CD1c-positive myeloid dendritic cell (primary cell): ENCODE data around the gene MAP4K2.
"Not testable (repeated sequence)": the region's sequence is repeated elsewhere in the genome, so short reads cannot be mapped to it uniquely, and the experiment has no call there.

Experiments used
- DNase-seq: peaks from one replicate; pipeline ENCODE4 v3.0.0-alpha.2; 2016; ENCODE audit errors: extremely low spot score

Gene MAP4K2

DNA sequence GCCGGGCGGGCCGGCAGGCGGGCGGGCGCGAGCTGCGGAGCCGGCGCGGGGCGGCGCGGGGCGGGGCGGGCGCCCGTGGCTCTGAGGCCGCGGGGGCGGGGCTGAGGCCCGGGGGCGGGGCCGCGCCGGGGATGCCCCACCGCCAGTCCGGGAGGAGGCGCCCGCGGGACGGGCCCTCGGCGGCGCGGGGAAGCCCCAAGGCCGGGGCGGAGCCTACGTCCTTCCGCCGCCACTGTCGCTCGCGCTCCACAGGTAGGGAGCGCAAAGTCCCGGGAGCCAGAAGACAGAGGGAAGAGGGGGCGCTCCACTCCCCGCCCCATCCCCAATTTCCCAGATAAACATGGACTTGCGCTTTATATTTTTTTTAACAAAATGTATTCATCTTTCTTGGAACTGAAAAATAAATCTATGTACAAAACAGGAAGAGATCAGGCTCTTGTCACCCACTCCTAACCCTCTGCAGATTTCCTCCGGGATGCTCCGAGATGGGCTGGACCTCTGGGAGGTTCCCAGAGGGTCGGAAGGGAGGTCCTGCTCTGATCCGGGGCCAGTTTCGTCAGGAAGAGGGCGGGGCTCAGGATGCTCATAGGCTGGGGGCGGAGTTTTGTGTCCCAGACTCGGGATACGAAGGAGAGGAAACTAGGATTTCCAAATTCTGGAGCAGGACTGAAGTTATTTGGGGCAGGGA lies at the start of gene MAP4K2:
TSS of gene MAP4K2 (minus strand) at position 57 of the 688 bp plus-strand sequence. CDS start 65 bp downstream, outside the sequence.
- peak; percentile 94 for DNase-seq

DNA sequence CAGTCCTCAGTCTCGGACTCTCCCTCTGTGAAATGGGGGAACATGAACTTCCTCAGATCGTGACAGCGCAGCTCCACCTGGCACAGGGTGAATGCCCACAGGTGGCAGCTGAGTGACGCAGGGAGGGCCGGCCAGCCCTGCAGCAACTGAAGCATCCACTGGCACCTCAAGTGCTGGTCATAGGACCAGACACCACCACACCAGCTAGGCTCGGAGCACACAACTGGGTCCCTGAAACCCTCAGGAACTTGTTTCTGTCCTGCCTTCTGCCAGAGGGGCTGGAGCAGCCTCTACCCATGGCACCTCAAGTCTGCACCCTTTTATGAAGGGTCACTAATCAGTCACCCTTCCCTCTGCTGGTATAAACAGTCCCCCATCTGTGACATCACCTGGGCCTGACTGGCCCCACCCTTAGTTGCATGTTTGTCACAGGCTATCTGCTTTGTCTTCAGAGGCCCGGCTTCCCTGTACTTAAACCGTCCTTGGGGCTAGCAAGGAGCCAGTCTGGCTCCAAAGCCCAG lies 48.9 kb upstream of the MAP4K2 start:
- no peak for DNase-seq

- peak; percentile 77 for DNase-seq
Observed at GRCh38 chr11:64850979-64851567, 48.1 kb upstream of the MAP4K2 start.

GRCh38 chr11:64849598-64850356 lies 46.8 kb upstream of the MAP4K2 start:
- no peak for DNase-seq

- no peak for DNase-seq
Observed at GRCh38 chr11:64848826-64849597, 46.0 kb upstream of the MAP4K2 start.

DNA sequence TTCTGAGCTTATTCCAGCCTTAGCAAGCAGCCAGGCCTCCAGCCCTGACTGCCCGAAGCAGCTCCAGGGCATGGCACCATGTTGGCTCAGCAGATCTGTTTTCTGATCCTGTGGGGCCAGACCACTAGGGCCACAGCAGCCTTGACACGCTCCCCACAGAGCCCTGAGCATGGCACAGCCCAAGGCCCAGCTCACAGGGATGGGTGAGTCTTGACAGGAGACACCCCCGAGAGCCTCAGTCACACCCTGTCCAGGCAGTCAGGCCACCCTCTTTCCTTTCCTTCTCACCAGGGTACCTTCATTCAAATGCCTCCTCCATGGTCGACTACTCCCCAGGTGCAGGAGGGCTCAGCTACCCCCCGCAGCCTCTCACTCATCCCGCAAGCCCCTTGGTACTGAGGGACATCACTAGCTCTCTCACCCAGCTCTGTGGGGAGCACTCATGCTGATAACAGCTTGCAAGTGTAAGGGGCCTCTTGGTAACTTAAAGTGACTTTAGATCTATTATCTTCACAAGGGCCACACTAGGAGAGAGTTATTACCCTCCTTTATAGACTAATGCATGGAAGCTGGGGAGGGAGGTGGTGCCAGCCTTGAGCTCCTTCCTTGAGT lies 45.3 kb upstream of the MAP4K2 start:
- DNase-seq = no peak

DNA sequence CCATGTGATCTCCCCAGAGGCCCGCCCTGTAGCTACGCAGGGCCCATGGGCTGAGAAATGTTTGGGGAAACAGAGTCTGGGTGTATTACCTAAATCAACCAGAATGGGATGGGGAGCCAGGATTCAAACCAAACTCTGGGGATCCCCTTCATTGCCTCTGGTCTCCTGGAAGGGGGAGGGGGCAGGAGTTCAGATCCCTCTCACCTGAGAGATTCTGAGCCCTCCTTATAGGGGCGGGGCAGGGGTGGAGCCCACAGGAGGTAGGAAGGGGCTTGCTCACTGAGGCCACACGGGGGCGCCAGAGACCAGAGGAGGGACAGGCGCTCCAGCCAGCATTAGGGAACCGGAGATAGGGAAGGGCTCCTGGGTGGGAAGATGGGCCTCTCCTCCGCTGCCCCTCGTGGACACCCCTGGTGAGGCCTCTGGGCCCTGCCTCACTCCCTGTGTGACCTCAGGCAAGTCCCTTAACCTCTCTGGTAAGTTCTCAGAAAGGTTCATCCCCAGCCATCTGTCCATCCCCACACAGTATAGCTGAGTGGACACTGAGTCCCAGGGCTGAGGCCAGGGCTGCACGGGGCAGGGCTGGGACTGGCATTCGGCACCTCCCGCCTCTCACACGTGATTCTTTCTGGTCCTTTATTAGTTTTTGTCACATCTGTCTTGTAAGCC lies 44.1 kb upstream of the MAP4K2 start:
- peak; percentile 97 for DNase-seq

- not testable (repeated sequence) for DNase-seq
Observed at GRCh38 chr11:64845776-64846129, 42.7 kb upstream of the MAP4K2 start.

DNA sequence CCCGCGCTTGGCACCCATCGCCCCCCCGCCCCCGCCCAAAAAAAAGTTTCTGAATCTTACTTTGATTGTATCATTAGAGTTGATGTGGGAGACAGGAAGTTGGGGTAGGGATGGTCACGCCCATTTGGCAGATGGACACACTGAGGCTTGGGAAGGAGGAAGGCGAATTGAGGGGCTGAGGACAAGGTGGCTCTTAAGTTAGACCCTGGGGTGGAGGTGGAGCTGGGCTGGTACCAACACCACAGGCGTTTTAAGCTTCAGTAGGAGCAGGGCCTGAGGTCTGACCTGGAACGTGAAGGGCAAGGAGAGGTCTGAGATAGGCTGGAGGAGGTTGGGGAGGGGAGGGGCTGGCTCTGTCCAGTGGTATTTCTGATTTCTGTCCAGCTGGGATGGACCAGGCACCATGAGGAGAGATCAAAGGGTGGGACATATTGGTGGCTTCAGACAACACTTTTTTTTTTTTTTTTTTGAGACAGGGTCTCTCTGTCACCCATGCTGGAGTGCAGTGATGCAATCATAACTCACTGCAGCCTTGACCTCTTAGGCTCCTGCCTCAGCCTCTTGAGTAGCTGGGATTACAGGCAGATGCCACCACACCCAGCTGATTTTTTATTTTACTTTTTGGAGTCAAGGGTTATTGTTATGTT lies 42.2 kb upstream of the MAP4K2 start:
- DNase-seq = no peak

- peak; percentile 78 for DNase-seq
Observed at GRCh38 chr11:64844330-64845128, 41.5 kb upstream of the MAP4K2 start, which contains the start of gene CDC42BPG. Gene CDC42BPG, minus strand, starts transcription at chr11:64844653. Its CDS starts 84 bp downstream, at chr11:64844569.

DNA sequence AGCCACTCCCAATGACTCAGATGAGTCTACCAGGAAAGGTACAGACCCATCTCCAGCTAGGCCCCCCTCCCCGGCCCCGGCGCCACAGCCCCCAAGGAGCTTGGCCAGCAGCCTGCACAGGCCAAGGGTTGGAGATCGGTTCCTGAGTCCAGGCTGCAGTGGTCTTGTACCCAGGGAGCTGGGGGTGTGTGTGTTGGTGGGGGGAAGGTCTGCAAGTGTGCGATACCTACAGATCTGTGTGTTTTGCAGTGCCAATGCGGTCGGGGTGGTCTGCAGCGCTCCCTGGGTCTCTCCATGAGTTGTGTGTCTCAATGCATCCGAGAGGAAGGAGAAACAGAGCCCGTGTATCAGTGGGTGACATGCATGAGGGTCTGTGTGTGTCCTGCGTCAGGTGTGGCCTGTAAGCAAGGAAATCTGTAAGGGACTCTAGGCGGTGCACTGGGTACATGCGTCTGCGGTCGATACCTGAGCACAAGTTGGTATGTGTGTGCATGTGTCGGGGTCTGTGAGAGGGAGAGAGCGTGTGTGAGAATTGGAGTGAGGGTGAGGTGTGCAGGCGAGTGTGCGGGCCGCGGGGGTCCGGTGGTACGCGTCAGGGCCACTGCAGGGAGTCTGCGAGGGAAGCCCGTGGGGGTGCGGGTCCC lies 40.8 kb upstream of the MAP4K2 start:
- DNase-seq = no peak

GRCh38 chr11:64842851-64843685 lies 40.1 kb upstream of the MAP4K2 start:
- no peak for DNase-seq

DNA sequence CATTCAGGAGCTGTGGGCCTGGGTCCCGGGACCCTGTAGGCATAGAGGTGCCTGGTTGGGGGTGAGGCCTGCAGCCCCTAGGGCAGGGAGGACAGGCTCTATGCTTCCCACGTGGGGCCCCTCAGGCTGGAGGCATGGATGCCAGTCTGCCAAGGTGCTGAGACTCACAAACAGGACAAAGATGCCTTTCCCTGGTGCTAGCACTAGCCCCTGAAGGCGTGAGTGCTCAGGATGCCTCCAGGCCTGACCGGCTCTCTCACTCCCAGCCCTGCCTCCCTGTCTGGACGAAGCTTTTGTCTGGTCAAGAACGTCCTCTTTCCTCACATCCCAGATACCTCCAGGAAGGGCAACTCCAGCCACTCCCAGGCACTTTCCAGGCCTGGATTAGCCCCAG lies 39.3 kb upstream of the MAP4K2 start:
- DNase-seq = no peak

DNA sequence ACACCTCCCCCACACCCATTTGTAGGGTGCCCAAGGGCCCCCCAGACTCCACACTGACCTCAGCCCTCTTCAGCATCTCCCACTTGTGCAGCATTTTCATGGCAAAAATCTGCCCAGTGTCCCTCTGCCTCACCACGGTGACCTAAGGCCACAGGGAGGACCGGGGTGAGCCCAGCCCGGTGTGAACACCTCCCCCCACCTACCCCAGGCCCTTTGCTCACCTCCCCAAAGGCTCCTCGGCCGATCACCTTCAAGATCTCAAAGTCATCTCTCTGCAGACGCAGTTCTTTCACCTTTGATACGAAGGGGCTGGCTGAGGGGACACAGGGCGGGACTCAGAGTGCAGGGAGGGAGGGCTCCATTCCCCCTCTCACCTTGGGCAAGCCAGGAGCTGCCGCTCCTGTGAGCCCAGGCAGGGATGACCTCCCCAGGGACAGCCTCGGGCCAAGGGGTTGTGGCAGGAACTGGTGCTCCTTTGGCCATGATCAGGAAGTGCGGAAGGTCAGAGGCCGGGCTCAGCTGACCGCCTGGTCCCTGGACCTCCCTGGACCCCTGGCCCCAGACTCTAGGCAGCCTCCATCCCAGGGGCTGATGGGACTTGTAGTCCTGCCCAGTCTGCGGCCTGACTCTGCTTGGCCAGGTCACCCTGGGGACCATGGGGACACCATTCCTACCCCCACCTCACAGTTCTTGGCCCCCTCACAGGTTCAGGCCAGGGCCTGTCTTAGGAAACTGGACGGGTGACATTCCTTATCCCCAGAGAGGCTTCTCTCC lies 38.8 kb upstream of the MAP4K2 start:
- DNase-seq = no peak

DNA sequence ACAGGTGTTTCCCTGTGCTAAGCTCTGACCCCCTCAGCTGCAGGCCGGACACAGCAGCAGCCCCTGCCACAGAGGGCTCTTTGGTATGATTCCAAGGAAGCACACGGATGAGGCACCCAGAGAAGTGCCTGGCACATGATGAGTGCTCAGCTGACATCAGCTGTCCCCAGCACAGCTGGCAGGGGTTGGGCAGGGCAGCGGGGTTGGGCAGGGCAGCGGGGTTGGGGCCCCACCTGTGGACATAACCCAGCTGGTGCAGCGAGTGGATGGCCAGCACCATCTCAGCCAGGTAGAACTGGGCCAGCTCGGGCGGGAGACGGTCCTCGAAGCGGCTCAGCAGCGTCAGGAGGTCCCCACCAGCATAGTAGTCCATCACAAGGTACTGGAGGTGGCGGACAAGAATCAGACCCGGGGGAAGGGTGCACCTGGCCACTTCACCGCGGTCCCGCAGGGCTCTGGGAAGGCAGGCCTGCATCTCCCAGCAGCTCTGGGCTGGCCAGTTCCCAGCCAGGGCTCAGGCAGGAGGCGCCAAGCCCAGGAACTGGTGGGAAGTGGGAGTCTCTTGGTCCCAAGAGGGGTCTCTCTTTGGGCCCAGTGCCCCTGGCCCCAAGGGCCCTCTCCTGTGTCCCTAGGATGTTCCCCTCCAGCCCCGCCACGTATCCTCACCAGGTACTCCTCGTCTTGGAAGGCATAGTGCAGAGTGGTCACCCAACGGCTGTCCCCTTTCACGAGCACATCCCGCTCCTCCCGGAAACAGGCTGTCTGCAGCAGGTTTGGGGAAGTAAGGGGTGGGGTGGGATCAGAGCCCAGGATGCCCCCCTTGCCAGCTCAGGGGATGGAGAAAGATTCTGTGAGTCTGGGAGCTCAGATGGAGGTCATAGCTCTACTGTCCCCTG lies 37.1 kb upstream of the MAP4K2 start:
- no peak for DNase-seq

GRCh38 chr11:64839335-64839734 lies 36.3 kb upstream of the MAP4K2 start:
- no peak for DNase-seq
